GM18861 (cell line): ENCODE results near the gene RUNX3.
"Not testable (repeated sequence)": the region's sequence is repeated elsewhere in the genome, so short reads cannot be mapped to it uniquely, and the experiment has no call there.

Source experiments
- ATAC-seq: cut with Tn5 transposase; IDR thresholded peaks from one replicate; pipeline ENCODE4 v1.9.1; 2021; ENCODE audit not compliant: unreplicated experiment

Gene RUNX3

GRCh38 chr1:24903011-24903461, 27.0 kb downstream of the RUNX3 start:
- no peak for ATAC-seq

- no peak for ATAC-seq
Observed at GRCh38 chr1:24902471-24902891, 27.6 kb downstream of the RUNX3 start.

- no peak for ATAC-seq
Observed at GRCh38 chr1:24901791-24902470, 28.1 kb downstream of the RUNX3 start.

GRCh38 chr1:24900985-24901781, 28.9 kb downstream of the RUNX3 start:
- no peak for ATAC-seq

- no peak for ATAC-seq
Observed at GRCh38 chr1:24900486-24900849, 29.6 kb downstream of the RUNX3 start.

- no peak for ATAC-seq
Observed at GRCh38 chr1:24899581-24900485, 30.2 kb downstream of the RUNX3 start.

- no peak for ATAC-seq
Observed at GRCh38 chr1:24898909-24899439, 31.1 kb downstream of the RUNX3 start.

GRCh38 chr1:24898152-24898908, 31.7 kb downstream of the RUNX3 start:
- ATAC-seq = no peak

GRCh38 chr1:24897263-24898151, 32.6 kb downstream of the RUNX3 start:
- ATAC-seq = no peak

GRCh38 chr1:24896596-24897262, 33.3 kb downstream of the RUNX3 start:
- no peak for ATAC-seq

GRCh38 chr1:24896176-24896575, 33.9 kb downstream of the RUNX3 start:
- no peak for ATAC-seq

- ATAC-seq = no peak
Observed at GRCh38 chr1:24895511-24895910, 34.6 kb downstream of the RUNX3 start.

- ATAC-seq = no peak
Observed at GRCh38 chr1:24894002-24894401, 36.1 kb downstream of the RUNX3 start.

- no peak for ATAC-seq
Observed at GRCh38 chr1:24893431-24893830, 36.6 kb downstream of the RUNX3 start.

GRCh38 chr1:24892188-24893153, 37.6 kb downstream of the RUNX3 start:
- ATAC-seq = no peak

GRCh38 chr1:24891367-24891766, 38.7 kb downstream of the RUNX3 start:
- ATAC-seq = not testable (repeated sequence)

GRCh38 chr1:24890887-24891286, 39.2 kb downstream of the RUNX3 start:
- no peak for ATAC-seq
